Measurements from ENCODE around the gene LRRC42.

The LRRC42 gene

GRCh38 chr1:53929246-53929960 lies 16.7 kb upstream of the LRRC42 start:
- TF ChIP-seq, protein P1, sequence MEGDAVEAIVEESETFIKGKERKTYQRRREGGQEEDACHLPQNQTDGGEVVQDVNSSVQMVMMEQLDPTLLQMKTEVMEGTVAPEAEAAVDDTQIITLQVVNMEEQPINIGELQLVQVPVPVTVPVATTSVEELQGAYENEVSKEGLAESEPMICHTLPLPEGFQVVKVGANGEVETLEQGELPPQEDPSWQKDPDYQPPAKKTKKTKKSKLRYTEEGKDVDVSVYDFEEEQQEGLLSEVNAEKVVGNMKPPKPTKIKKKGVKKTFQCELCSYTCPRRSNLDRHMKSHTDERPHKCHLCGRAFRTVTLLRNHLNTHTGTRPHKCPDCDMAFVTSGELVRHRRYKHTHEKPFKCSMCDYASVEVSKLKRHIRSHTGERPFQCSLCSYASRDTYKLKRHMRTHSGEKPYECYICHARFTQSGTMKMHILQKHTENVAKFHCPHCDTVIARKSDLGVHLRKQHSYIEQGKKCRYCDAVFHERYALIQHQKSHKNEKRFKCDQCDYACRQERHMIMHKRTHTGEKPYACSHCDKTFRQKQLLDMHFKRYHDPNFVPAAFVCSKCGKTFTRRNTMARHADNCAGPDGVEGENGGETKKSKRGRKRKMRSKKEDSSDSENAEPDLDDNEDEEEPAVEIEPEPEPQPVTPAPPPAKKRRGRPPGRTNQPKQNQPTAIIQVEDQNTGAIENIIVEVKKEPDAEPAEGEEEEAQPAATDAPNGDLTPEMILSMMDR (conservative IDR thresholded peaks at IDR 0.05; ENCODE audit: low read depth, low read length) = no peak
- no peak overlapping the region for H3K4me3 ChIP-seq (ENCODE audit: low read length)
- no peak for DNase-seq (ENCODE audit: low read depth)

GRCh38 chr1:53930932-53931331 lies 15.2 kb upstream of the LRRC42 start:
- no peak for DNase-seq (ENCODE audit: low read depth)
- no peak overlapping the region for H3K4me3 ChIP-seq (ENCODE audit: low read length)
- TF ChIP-seq, protein P1 (conservative IDR thresholded peaks at IDR 0.05; ENCODE audit: low read depth, low read length) = no peak

GRCh38 chr1:53931523-53931922 lies 14.6 kb upstream of the LRRC42 start:
- TF ChIP-seq, protein P1 (conservative IDR thresholded peaks at IDR 0.05; ENCODE audit: low read depth, low read length) = no peak
- no peak overlapping the region for H3K4me3 ChIP-seq (ENCODE audit: low read length)
- DNase-seq (ENCODE audit: low read depth) = no peak

- TF ChIP-seq, protein P1 (conservative IDR thresholded peaks at IDR 0.05; ENCODE audit: low read depth, low read length) = no peak
Observed at GRCh38 chr1:53934170-53934765, 11.9 kb upstream of the LRRC42 start.

GRCh38 chr1:53936430-53936829 lies 9.7 kb upstream of the LRRC42 start:
- TF ChIP-seq, protein P1 (conservative IDR thresholded peaks at IDR 0.05; ENCODE audit: low read depth, low read length) = no peak
- DNase-seq (ENCODE audit: low read depth) = no peak
- no peak overlapping the region for H3K4me3 ChIP-seq (ENCODE audit: low read length)

More at GRCh38 chr1:53934170-53934765, 11.9 kb upstream of the LRRC42 start:
- no peak for DNase-seq (ENCODE audit: low read depth)
- H3K4me3 ChIP-seq (ENCODE audit: low read length) = no peak overlapping the region

DNA sequence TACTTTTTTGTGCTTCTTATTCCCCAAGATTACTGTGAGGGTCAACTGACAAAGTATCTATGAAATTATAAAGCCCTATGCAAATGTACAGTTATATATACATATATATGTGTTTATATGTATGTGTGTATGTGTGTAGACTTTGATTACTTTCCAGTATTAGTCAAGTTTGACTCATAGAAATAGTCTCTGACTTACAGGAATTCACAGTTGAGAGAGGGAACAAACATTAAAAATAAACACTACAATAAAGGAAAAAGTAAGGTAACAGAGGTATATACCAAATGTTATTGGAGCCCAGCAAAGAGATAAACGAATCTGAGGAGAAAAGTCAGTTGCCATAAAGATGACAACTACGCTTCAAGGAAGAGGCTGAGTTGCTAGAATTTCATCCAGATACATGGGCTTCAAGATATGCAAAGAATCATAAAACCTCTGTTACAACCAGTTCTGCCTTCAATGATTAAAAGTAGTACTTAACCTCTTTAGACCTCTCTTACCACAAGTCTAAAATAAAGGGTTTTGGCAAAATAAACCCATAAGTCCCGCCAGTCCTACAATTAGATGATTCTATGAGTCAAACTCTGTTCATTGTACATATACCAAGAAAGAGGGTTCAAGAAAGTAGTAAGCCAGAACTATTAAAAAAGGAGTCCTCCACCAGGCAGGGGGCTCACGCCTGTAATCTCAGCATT lies 7.9 kb upstream of the LRRC42 start:
- H3K4me3 ChIP-seq (ENCODE audit: low read length) = no peak overlapping the region
- TF ChIP-seq, protein P1 (conservative IDR thresholded peaks at IDR 0.05; ENCODE audit: low read depth, low read length) = no peak
- DNase-seq (ENCODE audit: low read depth) = no peak

All from retinal pigment epithelial cell (primary cell).